GM10847 (cell line): ENCODE results near the gene NDUFV2.

Experiments used
- POLR2A ChIP-seq: IDR thresholded peaks from 2 replicates; pipeline ENCODE4 v1.6.1; 2011; ENCODE audit not compliant: insufficient read length; ENCODE audit errors: extremely low read depth

Gene NDUFV2

GRCh38 chr18:9156604-9157249 lies 54.2 kb downstream of the NDUFV2 start:
- TF ChIP-seq POLR2A = no peak

- TF ChIP-seq POLR2A = no peak
These were observed 55.3 kb downstream of the NDUFV2 start for GRCh38 chr18:9157806-9158205.

GRCh38 chr18:9160014-9160413 lies 57.5 kb downstream of the NDUFV2 start:
- no peak for TF ChIP-seq POLR2A

GRCh38 chr18:9172506-9173127 lies 70.1 kb downstream of the NDUFV2 start:
- no peak for TF ChIP-seq POLR2A

GRCh38 chr18:9173770-9174233 lies 71.3 kb downstream of the NDUFV2 start:
- TF ChIP-seq POLR2A = no peak

- TF ChIP-seq POLR2A = no peak
These were observed 71.8 kb downstream of the NDUFV2 start for GRCh38 chr18:9174302-9174701.

- no peak for TF ChIP-seq POLR2A
These were observed 72.6 kb downstream of the NDUFV2 start for GRCh38 chr18:9175115-9175514.

GRCh38 chr18:9177031-9177430 lies 74.5 kb downstream of the NDUFV2 start:
- TF ChIP-seq POLR2A = no peak

- TF ChIP-seq POLR2A = no peak
These were observed 75.0 kb downstream of the NDUFV2 start for GRCh38 chr18:9177466-9177865.

- no peak for TF ChIP-seq POLR2A
These were observed 76.1 kb downstream of the NDUFV2 start for GRCh38 chr18:9178557-9178956.

- TF ChIP-seq POLR2A = no peak
These were observed 78.8 kb downstream of the NDUFV2 start for GRCh38 chr18:9181275-9181674.

- no peak for TF ChIP-seq POLR2A
These were observed 80.4 kb downstream of the NDUFV2 start for GRCh38 chr18:9182852-9183399.
